WERI-Rb-1 (cell line): ENCODE measurements around the gene KCNIP4.

ENCODE experiments used
- DNase-seq: peaks from one replicate; pipeline ENCODE4 v3.0.0-alpha.2; 2020
- H3K27ac ChIP-seq: fragments of 250-450 bp; sonication (Bioruptor Pico); 2 replicates; pipeline ENCODE4 v1.5.1; 2020; ENCODE audit warnings: mild to moderate bottlenecking, moderate library complexity
- H3K27me3 ChIP-seq: fragments of 250-450 bp; sonication (Bioruptor Pico); 2 replicates; pipeline ENCODE4 v1.5.1; 2021; ENCODE audit warnings: mild to moderate bottlenecking, low read depth, moderate library complexity; ENCODE audit not compliant: insufficient read depth, severe bottlenecking
- H3K36me3 ChIP-seq: fragments of 250-450 bp; sonication (Bioruptor Pico); 2 replicates; pipeline ENCODE4 v1.5.1; 2020; ENCODE audit warnings: mild to moderate bottlenecking, moderate library complexity
- H3K4me3 ChIP-seq: 2 replicates; pipeline ENCODE4 v1.5.1; 2011; ENCODE audit warnings: low read depth, mild to moderate bottlenecking, control low read depth, low read length
- H3K9me3 ChIP-seq: fragments of 250-450 bp; sonication (Bioruptor Pico); 2 replicates; pipeline ENCODE4 v1.5.1; 2021; ENCODE audit warnings: mild to moderate bottlenecking, moderate library complexity; ENCODE audit not compliant: severe bottlenecking
- CTCF ChIP-seq: IDR thresholded peaks from 2 replicates; pipeline ENCODE4 v1.5.1; 2011; ENCODE audit warnings: low read depth, mild to moderate bottlenecking, control low read depth, inconsistent platforms, low read length

Gene KCNIP4

GRCh38 chr4:21726255-21726815 lies 222.2 kb downstream of the KCNIP4 start:
- no peak for TF ChIP-seq CTCF
- DNase-seq, result no peak
- H3K27me3 ChIP-seq, result no peaks in the 10 kb centered on the region
- H3K4me3 ChIP-seq, result no peak overlapping the region
- H3K27ac ChIP-seq, result no peak overlapping the region
- H3K36me3 ChIP-seq, result no peaks in the 10 kb centered on the region; the same call in 1 of the 2 replicates
- H3K9me3 ChIP-seq, result no peaks in the 10 kb centered on the region

- Histone ChIP-seq H3K4me3 (no peak overlapping the region), H3K9me3 (no peaks in the 10 kb centered on the region), H3K36me3 (no peaks in the 10 kb centered on the region; the same call in 1 of the 2 replicates), H3K27ac (no peak overlapping the region), H3K27me3 (no peaks in the 10 kb centered on the region)
- no peak for DNase-seq
- no peak for TF ChIP-seq CTCF
Measured at GRCh38 chr4:21722157-21722839, 226.3 kb downstream of the KCNIP4 start.

GRCh38 chr4:21716531-21716930 lies 232.0 kb downstream of the KCNIP4 start:
- no peak for DNase-seq
- no peak for TF ChIP-seq CTCF

GRCh38 chr4:21710179-21710835 lies 238.3 kb downstream of the KCNIP4 start:
- Histone ChIP-seq H3K27me3 (no peaks in the 10 kb centered on the region), H3K36me3 (no peaks in the 10 kb centered on the region), H3K9me3 (no peaks in the 10 kb centered on the region), H3K4me3 (no peak overlapping the region), H3K27ac (no peak overlapping the region)
- no peak for TF ChIP-seq CTCF
- DNase-seq, result no peak

More at GRCh38 chr4:21716531-21716930, 232.0 kb downstream of the KCNIP4 start:
- Histone ChIP-seq H3K4me3 (no peak overlapping the region), H3K27me3 (no peaks in the 10 kb centered on the region), H3K9me3 (no peaks in the 10 kb centered on the region), H3K36me3 (no peaks in the 10 kb centered on the region), H3K27ac (no peak overlapping the region)

- Histone ChIP-seq H3K27ac (no peak overlapping the region), H3K9me3 (no peaks in the 10 kb centered on the region), H3K27me3 (no peaks in the 10 kb centered on the region), H3K4me3 (no peak overlapping the region), H3K36me3 (no peaks in the 10 kb centered on the region)
- DNase-seq, result no peak
- no peak for TF ChIP-seq CTCF
Measured at GRCh38 chr4:21709761-21710160, 238.8 kb downstream of the KCNIP4 start.
